ENCODE measurements around the gene PHC2.

GRCh38 chr1:33358114-33358794 lies 72.6 kb downstream of the PHC2 start:
- TF ChIP-seq CTCF (IDR thresholded peaks at IDR 0.05) (no peak), POLR2A (IDR thresholded peaks at IDR 0.05) (no peak)
